GM20000 (cell line): ENCODE measurements around the gene VPREB1.
"Not testable (repeated sequence)": the region's sequence is repeated elsewhere in the genome, so short reads cannot be mapped to it uniquely, and the experiment has no call there.

Source experiments
- DNase-seq: peaks from one replicate; pipeline ENCODE4 v3.0.0; 2012; ENCODE audit warnings: low spot score
- TF ChIP-seq, protein P1 (sequence below): IDR thresholded peaks from 2 replicates; pipeline ENCODE4 v1.5.1; 2012; ENCODE audit warnings: mild to moderate bottlenecking, control low read depth; ENCODE audit errors: extremely low read depth, missing control alignments

The VPREB1 gene

DNA sequence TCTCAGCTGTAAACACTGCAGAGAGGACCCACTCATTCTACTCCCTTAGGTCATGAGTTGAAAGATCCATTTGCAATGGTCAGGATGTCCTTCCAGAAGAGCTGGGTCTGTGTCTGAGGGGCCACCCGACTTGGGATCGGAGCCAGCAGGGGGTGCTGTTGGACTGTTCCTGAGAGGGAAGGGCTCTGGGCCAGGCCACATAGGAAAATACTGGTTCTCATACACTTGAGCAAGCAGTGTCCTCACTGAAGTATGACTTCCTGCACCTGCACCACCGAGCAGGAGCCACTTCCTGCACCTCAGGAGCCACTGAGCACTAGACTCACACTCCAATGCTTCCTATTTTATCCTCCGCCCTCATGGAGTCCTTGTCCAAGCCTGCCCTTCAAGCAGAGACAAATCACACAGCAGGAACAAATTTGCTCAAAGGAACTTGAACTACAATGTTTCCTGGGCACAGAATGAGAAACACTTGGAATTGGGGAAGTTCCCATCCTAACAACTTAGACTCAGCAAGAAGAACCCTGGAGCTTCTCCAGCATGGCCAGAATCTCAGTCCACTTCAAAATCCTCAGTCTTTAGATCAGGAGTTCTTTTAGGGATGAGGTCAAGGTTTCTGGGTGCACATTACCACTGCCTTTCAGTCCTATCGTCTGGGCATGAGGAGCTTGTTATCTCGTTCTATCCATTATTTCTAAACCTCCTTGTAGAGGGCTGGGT lies 36.6 kb upstream of the VPREB1 start:
- peak; percentile 86 for DNase-seq
- TF ChIP-seq, protein P1, sequence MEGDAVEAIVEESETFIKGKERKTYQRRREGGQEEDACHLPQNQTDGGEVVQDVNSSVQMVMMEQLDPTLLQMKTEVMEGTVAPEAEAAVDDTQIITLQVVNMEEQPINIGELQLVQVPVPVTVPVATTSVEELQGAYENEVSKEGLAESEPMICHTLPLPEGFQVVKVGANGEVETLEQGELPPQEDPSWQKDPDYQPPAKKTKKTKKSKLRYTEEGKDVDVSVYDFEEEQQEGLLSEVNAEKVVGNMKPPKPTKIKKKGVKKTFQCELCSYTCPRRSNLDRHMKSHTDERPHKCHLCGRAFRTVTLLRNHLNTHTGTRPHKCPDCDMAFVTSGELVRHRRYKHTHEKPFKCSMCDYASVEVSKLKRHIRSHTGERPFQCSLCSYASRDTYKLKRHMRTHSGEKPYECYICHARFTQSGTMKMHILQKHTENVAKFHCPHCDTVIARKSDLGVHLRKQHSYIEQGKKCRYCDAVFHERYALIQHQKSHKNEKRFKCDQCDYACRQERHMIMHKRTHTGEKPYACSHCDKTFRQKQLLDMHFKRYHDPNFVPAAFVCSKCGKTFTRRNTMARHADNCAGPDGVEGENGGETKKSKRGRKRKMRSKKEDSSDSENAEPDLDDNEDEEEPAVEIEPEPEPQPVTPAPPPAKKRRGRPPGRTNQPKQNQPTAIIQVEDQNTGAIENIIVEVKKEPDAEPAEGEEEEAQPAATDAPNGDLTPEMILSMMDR: peak; percentile 87

DNA sequence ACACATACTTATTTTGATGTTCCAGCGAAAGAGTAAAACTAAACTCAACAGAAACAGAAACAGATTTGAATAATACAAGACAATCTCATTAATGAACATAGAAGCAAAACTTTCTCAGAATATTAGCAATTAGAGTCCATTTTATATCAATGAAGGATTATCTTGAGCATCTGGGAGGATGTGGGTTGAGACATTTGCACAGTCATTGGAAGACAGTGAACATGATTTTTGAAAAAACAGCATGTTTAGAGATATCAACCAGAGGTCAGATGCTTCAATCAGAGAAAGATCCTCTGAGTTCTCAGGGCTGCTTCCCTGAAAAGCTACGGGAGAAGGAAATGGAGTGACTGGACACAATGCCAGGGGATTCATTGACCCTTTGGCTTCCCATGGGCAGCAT lies 35.9 kb upstream of the VPREB1 start:
- DNase-seq: no peak
- TF ChIP-seq, protein P1: no peak

DNA sequence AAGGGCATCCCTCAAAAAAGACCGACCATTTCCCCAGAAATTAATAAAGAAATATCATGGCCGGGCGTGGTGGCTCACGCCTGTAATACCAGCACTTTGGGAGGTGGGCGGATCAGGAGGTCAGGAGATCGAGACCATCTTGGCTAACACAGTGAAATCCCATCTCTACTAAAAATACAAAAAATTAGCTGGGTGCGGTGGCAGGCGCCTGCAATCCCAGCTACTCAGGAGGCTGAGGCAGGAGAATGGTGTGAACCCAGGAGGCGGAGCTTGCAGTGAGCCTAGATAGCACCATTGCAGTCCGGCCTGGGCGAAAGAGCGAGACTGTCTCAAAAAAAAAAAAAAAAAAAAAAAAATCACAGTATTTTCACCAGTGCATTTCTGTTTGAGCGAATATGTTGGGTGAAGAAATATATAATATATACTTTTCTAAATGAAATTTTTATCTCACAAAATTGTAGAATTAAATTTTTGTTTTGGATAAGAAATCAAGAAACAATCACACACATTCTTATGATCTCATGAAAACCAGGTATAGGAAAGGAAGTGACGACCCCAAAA lies 35.4 kb upstream of the VPREB1 start:
- not testable (repeated sequence) for DNase-seq

DNA sequence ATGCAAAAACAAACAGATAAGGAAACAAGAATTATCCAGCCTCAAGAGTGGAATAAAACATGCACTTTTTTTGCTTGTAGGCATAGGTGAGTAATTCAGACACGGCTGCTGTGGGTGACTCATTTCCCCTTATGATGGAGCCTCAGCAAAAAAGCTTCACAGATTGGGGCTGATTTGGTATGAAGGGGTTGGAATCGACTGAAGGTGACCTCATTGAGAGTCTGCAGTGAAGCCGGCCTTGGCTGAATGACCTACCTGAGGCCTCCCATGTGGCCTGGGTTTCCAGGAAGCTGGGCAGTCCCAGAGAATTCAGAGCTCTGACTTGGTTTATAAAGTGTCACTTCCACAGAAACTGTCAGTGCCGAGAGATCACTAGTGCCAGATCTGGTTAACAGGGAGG lies 34.2 kb upstream of the VPREB1 start:
- peak; percentile 72 for DNase-seq
- TF ChIP-seq, protein P1: no peak

DNA sequence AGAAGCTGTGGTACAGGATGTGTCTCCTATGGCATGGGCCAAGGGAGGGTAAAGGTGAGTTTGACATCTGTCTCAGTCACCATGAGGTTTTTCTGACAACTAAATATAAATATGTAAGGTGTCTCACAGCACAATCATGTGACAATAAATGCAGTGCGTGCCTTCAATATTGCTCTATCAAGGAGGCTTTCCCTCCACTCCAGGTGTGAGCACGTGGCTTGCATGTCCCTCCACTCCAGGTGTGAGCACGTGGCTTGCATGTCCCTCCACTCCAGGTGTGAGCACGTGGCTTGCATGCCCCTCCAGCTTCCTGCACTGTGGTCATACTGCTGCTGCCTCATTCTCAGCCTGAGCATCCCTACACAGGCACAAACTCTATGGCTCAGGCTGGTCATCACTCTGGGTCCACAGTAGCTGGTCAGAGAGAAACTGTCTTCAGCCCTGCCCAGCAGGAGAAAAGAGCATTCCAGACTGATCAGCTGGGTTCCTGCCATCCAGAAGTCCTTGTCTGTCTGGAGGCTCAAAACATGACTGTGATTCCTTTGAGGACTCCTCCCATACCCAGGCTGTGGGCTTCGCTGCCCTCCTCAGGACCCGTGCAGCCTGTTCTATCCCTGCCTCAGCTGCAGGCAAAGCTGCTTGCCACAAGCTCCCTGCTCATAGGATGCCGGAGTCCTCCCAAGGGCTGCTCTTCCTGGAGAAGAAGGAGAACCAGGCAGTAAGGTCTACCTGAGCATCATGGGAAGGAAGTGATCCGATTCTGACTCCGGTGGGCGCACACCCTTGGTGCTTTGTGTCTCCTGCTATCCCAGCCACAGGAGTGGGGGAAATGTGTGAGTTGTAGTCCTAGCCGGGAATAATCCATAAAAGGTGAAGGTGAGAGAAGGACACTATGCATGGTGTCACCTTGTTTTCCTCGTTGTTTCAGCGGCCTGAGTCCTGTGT lies 33.4 kb upstream of the VPREB1 start:
- no peak for DNase-seq
- TF ChIP-seq, protein P1: no peak

DNA sequence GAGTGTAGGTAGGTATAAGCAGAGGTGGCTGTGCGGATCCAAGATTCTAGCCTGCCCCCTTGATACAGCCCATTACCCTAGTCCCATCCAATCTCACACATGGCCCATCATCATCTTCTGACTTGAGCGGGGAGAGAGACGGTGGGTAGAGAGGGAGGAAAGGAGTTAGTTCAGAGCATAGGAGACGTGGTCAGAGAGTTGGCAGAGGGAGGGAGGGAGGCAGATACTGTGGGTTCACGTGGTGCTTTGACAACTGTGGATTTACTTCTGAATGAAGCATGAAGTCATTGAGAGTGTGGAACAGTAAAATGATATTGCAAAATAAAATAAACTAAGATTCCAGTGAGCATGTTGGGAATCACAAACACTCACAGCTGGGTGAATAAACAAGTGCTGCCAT lies 31.4 kb upstream of the VPREB1 start:
- TF ChIP-seq, protein P1: no peak
- DNase-seq: no peak

DNA sequence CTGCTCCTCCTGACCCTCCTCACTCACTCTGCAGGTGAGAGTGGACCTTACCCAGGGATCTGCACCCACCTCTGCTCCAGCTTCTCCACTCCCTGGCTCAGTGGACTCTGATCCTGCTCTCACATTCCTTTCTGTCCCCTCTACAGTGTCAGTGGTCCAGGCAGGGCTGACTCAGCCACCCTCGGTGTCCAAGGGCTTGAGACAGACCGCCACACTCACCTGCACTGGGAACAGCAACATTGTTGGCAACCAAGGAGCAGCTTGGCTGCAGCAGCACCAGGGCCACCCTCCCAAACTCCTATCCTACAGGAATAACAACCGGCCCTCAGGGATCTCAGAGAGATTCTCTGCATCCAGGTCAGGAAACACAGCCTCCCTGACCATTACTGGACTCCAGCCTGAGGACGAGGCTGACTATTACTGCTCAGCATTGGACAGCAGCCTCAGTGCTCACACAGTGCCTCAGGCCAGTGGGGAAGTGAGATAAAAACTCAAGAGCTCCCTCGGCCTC lies 29.7 kb upstream of the VPREB1 start:
- no peak for DNase-seq
- TF ChIP-seq, protein P1: no peak
